ENCODE results near the gene DPYSL3.

DPYSL3 gene

GRCh38 chr5:147472664-147473475 is 37.0 kb downstream of the DPYSL3 start:
- no peak for DNase-seq

GRCh38 chr5:147467973-147468508 is 41.8 kb downstream of the DPYSL3 start:
- no peak for DNase-seq

- no peak for DNase-seq
Observed at GRCh38 chr5:147466360-147466980, 43.4 kb downstream of the DPYSL3 start.

GRCh38 chr5:147465747-147466146 is 44.1 kb downstream of the DPYSL3 start:
- DNase-seq, result no peak

GRCh38 chr5:147464211-147464610 is 45.7 kb downstream of the DPYSL3 start:
- DNase-seq, result no peak

- DNase-seq, result no peak
Observed at GRCh38 chr5:147461915-147462314, 48.0 kb downstream of the DPYSL3 start.

GRCh38 chr5:147460380-147460779 is 49.5 kb downstream of the DPYSL3 start:
- no peak for DNase-seq

- no peak for DNase-seq
Observed at GRCh38 chr5:147458581-147458980, 51.3 kb downstream of the DPYSL3 start.

- DNase-seq, result no peak
Observed at GRCh38 chr5:147455822-147456450, 53.9 kb downstream of the DPYSL3 start.

- no peak for DNase-seq
Observed at GRCh38 chr5:147454996-147455677, 54.7 kb downstream of the DPYSL3 start.

- no peak for DNase-seq
Observed at GRCh38 chr5:147453875-147454814, 55.7 kb downstream of the DPYSL3 start.

- DNase-seq, result no peak
Observed at GRCh38 chr5:147452165-147452811, 57.6 kb downstream of the DPYSL3 start.

- DNase-seq, result no peak
Observed at GRCh38 chr5:147451193-147451592, 58.7 kb downstream of the DPYSL3 start.

GRCh38 chr5:147450606-147451005 is 59.3 kb downstream of the DPYSL3 start:
- DNase-seq, result no peak

GRCh38 chr5:147448766-147449165 is 61.1 kb downstream of the DPYSL3 start:
- no peak for DNase-seq

- DNase-seq, result no peak
Observed at GRCh38 chr5:147446523-147446922, 63.3 kb downstream of the DPYSL3 start.

GRCh38 chr5:147445917-147446316 is 64.0 kb downstream of the DPYSL3 start:
- DNase-seq, result no peak

GRCh38 chr5:147445090-147445489 is 64.8 kb downstream of the DPYSL3 start:
- DNase-seq, result no peak

GRCh38 chr5:147442224-147442623 is 67.6 kb downstream of the DPYSL3 start:
- DNase-seq, result no peak

GRCh38 chr5:147441191-147441695 is 68.6 kb downstream of the DPYSL3 start:
- DNase-seq, result no peak

GRCh38 chr5:147439254-147439653 is 70.6 kb downstream of the DPYSL3 start:
- no peak for DNase-seq

Data from cortex of kidney (tissue), 1 donor.